Inflammatory macrophage treated with lipopolysaccharide for 1 hour (primary cell): ENCODE measurements around the gene ABCB1.
"Not testable (repeated sequence)": the region's sequence is repeated elsewhere in the genome, so short reads cannot be mapped to it uniquely, and the experiment has no call there.

ENCODE experiments used
- DNase-seq, 2 donors: peaks; one replicate each; pipeline ENCODE4 v3.0.0-alpha.2; 2020 to 2022

Gene ABCB1

GRCh38 chr7:87465534-87465880 lies 135.2 kb downstream of the ABCB1 start:
- not testable (repeated sequence) for DNase-seq

GRCh38 chr7:87464830-87465533 lies 135.7 kb downstream of the ABCB1 start:
- DNase-seq: not testable (repeated sequence)

- no peak for DNase-seq
Measured at GRCh38 chr7:87463982-87464381, 136.7 kb downstream of the ABCB1 start.

- DNase-seq: not testable (repeated sequence)
Measured at GRCh38 chr7:87460444-87460843, 140.2 kb downstream of the ABCB1 start.

- no peak for DNase-seq
Measured at GRCh38 chr7:87459941-87460340, 140.7 kb downstream of the ABCB1 start.

GRCh38 chr7:87458148-87458547 lies 142.5 kb downstream of the ABCB1 start:
- no peak for DNase-seq

- DNase-seq: no peak
Measured at GRCh38 chr7:87456247-87456646, 144.4 kb downstream of the ABCB1 start.
